SJCRH30 (cell line): Measurements from ENCODE around the gene HS3ST1. TPM values are rescaled to one million over a fixed set of nuclear protein-coding genes. Genes with fewer than 3 reads are reported as not detected.

Experiments
- DNase-seq, 2 experiments: peaks; one replicate each; pipeline ENCODE4 v3.0.0-alpha.2; 2015 to 2020
- H3K27ac ChIP-seq: fragments of 250-450 bp; sonication (Bioruptor Pico); 2 replicates; pipeline ENCODE4 v1.5.1; 2020; ENCODE audit warnings: mild to moderate bottlenecking, moderate library complexity
- H3K27me3 ChIP-seq: fragments of 250-450 bp; sonication (Bioruptor Pico); 2 replicates; pipeline ENCODE4 v1.5.1; 2020; ENCODE audit warnings: mild to moderate bottlenecking, moderate library complexity
- H3K36me3 ChIP-seq: fragments of 250-450 bp; sonication (Bioruptor Pico); 2 replicates; pipeline ENCODE4 v1.5.1; 2020; ENCODE audit warnings: mild to moderate bottlenecking, moderate library complexity
- H3K4me1 ChIP-seq: fragments of 250-450 bp; sonication (Bioruptor Pico); 2 replicates; pipeline ENCODE4 v1.5.1; 2020; ENCODE audit warnings: mild to moderate bottlenecking, moderate library complexity
- H3K4me3 ChIP-seq: fragments of 250-450 bp; sonication (Bioruptor Pico); 2 replicates; pipeline ENCODE4 v1.5.1; 2020; ENCODE audit warnings: mild to moderate bottlenecking, moderate library complexity
- H3K9me3 ChIP-seq: fragments of 250-450 bp; sonication (Bioruptor Pico); replicated peaks from 2 replicates; pipeline ENCODE4 v1.5.1; 2020; ENCODE audit warnings: mild to moderate bottlenecking, moderate library complexity
- total RNA-seq: library from RNA; depleted of rRNA; stranded (reverse); fragments of >200 nt; shearing (Covaris generic); gene quantifications from 2 replicates; pipeline ENCODE4 v1.2.3, GENCODE V29; 2014; rRNA removed

HS3ST1 gene
- not detected in 2 replicates for total RNA-seq

GRCh38 chr4:11428231-11428898 is at the start of gene HS3ST1:
HS3ST1 (minus strand) TSS chr4:11428894; CDS start chr4:11400005, 28,889 bp downstream.
- no peaks in the 10 kb centered on the region; the same call in 1 of the 2 replicates for H3K27me3 ChIP-seq
- no peak within 1 kb of the TSS for H3K27ac ChIP-seq
- no peaks in the 10 kb centered on the region for H3K36me3 ChIP-seq
- DNase-seq = no peak
- H3K4me3 ChIP-seq = no peak within 1 kb of the TSS
- no peaks in the 10 kb centered on the region for H3K9me3 ChIP-seq
- H3K4me1 ChIP-seq = no peaks in the 10 kb centered on the region

- H3K36me3 ChIP-seq = no peaks in the 10 kb centered on the region
- H3K9me3 ChIP-seq = no peaks in the 10 kb centered on the region
- DNase-seq = no peak
- no peak overlapping the region for H3K27ac ChIP-seq
- no peaks in the 10 kb centered on the region for H3K4me1 ChIP-seq
- H3K27me3 ChIP-seq = no peaks in the 10 kb centered on the region
- no peak overlapping the region for H3K4me3 ChIP-seq
Observed at GRCh38 chr4:11475871-11476270, 47.2 kb upstream of the HS3ST1 start.

DNA sequence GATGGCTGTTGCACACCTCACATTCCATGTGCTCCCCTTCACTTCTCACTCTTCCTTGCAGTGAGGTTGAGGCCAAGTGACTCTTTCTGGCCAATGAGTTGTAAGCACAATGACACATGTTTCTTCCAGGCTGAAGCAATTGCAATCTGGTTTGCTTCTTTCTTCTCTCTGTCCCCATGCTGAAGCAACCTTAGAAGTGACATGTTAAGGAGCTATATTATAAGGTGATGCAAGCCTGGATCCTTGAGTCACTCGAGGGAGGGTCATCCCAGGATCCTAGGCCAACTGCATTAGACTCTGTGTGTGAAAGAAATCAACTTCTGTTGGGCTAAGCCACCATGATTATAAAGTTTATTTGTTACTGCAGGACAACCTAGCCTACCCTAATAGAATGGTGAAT is 45.5 kb upstream of the HS3ST1 start:
- DNase-seq = no peak
- Histone ChIP-seq H3K4me1 (no peaks in the 10 kb centered on the region), H3K4me3 (no peak overlapping the region), H3K27ac (no peak overlapping the region), H3K9me3 (no peaks in the 10 kb centered on the region), H3K27me3 (no peaks in the 10 kb centered on the region), H3K36me3 (no peaks in the 10 kb centered on the region)

DNA sequence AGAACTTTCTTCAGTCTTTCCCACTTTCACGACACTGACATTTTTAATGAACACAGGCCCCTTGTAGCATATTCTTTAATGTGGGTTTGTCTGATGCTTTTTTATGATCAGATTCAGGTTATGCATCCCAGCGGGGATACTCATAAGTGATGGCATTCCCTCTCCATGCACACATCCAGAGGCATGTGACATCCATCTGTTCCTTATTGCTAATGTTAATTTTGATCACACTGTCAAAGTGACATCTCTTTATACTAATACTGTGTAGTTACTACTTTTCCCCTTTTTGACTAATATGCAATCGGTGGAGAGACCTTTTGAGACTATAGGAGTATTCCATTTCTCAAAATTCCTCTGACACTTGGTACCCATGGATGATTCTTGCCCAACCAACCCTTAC is 43.8 kb upstream of the HS3ST1 start:
- Histone ChIP-seq H3K27ac (no peak overlapping the region), H3K9me3 (no peaks in the 10 kb centered on the region), H3K4me3 (no peak overlapping the region), H3K4me1 (no peaks in the 10 kb centered on the region), H3K36me3 (no peaks in the 10 kb centered on the region), H3K27me3 (no peaks in the 10 kb centered on the region)
- DNase-seq = no peak

DNA sequence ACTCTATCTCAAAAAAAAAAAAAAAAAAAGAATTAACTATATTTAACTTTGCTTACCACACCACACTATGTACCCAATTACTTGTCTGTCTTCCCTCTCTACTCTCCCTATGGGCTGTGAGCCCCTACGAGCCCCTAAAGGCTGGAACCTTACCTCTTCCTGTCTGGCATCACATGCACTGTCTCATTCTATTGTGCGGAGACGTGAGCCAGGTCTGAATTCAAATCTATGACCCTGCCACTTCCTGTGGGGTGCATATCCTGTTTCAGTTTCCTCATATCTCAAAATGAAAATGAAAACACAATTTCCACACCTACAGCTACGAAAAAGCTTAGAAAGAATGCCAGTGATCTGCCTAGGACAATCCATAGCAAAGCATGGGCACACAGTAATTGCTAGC is 42.9 kb upstream of the HS3ST1 start:
- H3K27ac ChIP-seq = no peak overlapping the region
- no peaks in the 10 kb centered on the region for H3K27me3 ChIP-seq
- H3K4me1 ChIP-seq = no peaks in the 10 kb centered on the region
- no peaks in the 10 kb centered on the region for H3K9me3 ChIP-seq
- no peak for DNase-seq
- no peaks in the 10 kb centered on the region for H3K36me3 ChIP-seq
- H3K4me3 ChIP-seq = no peak overlapping the region

GRCh38 chr4:11471046-11471441 is 42.4 kb upstream of the HS3ST1 start:
- H3K27ac ChIP-seq = no peak overlapping the region
- no peaks in the 10 kb centered on the region for H3K36me3 ChIP-seq
- no peaks in the 10 kb centered on the region for H3K9me3 ChIP-seq
- H3K27me3 ChIP-seq = no peaks in the 10 kb centered on the region
- no peak for DNase-seq
- H3K4me1 ChIP-seq = no peaks in the 10 kb centered on the region
- no peak overlapping the region for H3K4me3 ChIP-seq

GRCh38 chr4:11470438-11471045 is 41.8 kb upstream of the HS3ST1 start:
- Histone ChIP-seq H3K27me3 (no peaks in the 10 kb centered on the region), H3K4me3 (no peak overlapping the region), H3K9me3 (no peaks in the 10 kb centered on the region), H3K4me1 (no peaks in the 10 kb centered on the region), H3K27ac (no peak overlapping the region), H3K36me3 (no peaks in the 10 kb centered on the region)
- no peak for DNase-seq

- Histone ChIP-seq H3K36me3 (no peaks in the 10 kb centered on the region), H3K9me3 (no peaks in the 10 kb centered on the region), H3K4me1 (no peaks in the 10 kb centered on the region), H3K4me3 (no peak overlapping the region), H3K27me3 (no peaks in the 10 kb centered on the region), H3K27ac (no peak overlapping the region)
- DNase-seq = no peak
Observed at GRCh38 chr4:11469650-11470437, 41.1 kb upstream of the HS3ST1 start.

DNA sequence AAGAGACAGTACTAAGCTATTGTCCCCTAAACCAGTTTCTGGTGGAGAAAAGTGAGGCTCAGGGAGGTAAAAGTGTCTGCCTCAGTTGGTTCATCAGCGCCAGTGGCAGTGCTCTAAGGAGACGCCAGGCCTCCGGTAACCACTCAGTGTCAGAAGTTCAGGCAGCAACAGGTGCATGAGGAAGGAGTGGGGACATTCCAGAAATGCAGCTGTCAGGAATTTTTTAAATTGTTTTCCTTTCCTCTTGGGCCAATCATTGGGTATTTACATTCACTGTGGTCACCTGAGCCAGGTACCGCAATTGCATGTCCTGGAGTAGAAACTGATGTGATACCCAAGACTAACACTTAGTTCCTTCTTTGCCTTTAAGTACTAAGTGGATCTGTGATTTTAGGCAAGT is 40.2 kb upstream of the HS3ST1 start:
- Histone ChIP-seq H3K36me3 (no peaks in the 10 kb centered on the region), H3K27me3 (no peaks in the 10 kb centered on the region), H3K27ac (no peak overlapping the region), H3K4me1 (no peaks in the 10 kb centered on the region), H3K9me3 (no peaks in the 10 kb centered on the region), H3K4me3 (no peak overlapping the region)
- DNase-seq = no peak

DNA sequence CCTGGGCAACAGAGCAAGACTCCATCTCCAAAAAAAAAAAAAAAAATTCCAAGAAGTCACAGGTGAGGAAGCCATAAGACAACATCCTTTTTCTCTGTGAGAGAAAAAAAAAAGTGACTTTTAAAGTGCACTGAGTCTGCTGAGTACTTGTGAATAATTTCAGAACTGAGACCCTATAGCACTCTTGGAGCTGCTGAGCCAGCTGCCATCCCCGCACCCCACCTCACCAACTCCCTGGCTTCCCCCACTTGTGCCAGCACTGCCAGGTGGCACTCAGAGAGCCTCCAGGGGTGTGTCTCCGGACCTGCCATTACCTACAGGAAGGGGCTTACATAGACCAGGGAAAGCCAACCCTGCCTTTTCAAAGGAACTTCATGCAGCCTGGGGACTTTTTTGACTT is 39.2 kb upstream of the HS3ST1 start:
- DNase-seq = no peak
- no peaks in the 10 kb centered on the region for H3K36me3 ChIP-seq
- no peaks in the 10 kb centered on the region for H3K27me3 ChIP-seq
- no peak overlapping the region for H3K27ac ChIP-seq
- H3K4me3 ChIP-seq = no peak overlapping the region
- no peaks in the 10 kb centered on the region for H3K4me1 ChIP-seq
- no peaks in the 10 kb centered on the region for H3K9me3 ChIP-seq

GRCh38 chr4:11463707-11464106 is 35.0 kb upstream of the HS3ST1 start:
- no peaks in the 10 kb centered on the region for H3K9me3 ChIP-seq
- H3K36me3 ChIP-seq = no peaks in the 10 kb centered on the region
- H3K4me1 ChIP-seq = no peaks in the 10 kb centered on the region
- no peak overlapping the region for H3K4me3 ChIP-seq
- no peak overlapping the region for H3K27ac ChIP-seq
- no peak for DNase-seq
- no peaks in the 10 kb centered on the region for H3K27me3 ChIP-seq

GRCh38 chr4:11456401-11456800 is 27.7 kb upstream of the HS3ST1 start:
- no peaks in the 10 kb centered on the region for H3K4me1 ChIP-seq
- DNase-seq = no peak
- H3K36me3 ChIP-seq = no peaks in the 10 kb centered on the region
- no peak overlapping the region for H3K27ac ChIP-seq
- H3K27me3 ChIP-seq = no peaks in the 10 kb centered on the region
- no peak overlapping the region for H3K4me3 ChIP-seq
- no peaks in the 10 kb centered on the region for H3K9me3 ChIP-seq

DNA sequence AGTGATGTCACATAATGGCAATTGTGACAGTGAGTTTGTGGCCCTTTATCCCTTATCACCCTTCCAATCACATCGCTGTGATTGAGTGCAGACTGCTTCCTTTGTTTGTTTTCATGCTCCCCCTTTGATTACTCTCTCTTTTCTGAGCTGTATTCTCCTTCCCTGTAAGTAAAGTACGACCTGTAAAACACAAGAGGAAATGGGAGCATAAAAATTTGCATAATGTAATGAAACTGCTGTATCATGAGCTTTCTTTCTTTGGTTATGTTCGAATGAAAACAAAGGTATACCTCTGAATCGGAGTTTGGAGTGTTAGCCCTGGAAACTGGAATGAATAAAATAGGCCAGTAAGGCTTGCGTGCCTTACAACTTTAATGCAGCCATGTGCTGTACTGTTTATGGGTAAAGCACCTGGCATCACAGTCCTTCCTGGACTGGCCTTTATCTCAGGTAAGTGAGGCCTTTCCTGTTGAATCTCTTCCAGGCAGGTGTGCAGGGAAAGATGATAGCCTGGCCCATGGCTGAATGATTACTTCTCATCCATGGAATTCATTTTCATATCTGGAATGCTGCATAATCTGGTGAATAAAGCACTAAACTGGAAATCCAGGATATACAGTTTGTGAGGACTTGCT is 26.6 kb upstream of the HS3ST1 start:
- Histone ChIP-seq H3K9me3 (no peaks in the 10 kb centered on the region), H3K36me3 (no peaks in the 10 kb centered on the region), H3K27me3 (no peaks in the 10 kb centered on the region), H3K27ac (no peak overlapping the region), H3K4me3 (no peak overlapping the region), H3K4me1 (no peaks in the 10 kb centered on the region)
- DNase-seq = no peak

- no peak for DNase-seq
- H3K4me1 ChIP-seq = no peaks in the 10 kb centered on the region
- no peaks in the 10 kb centered on the region for H3K36me3 ChIP-seq
- H3K27ac ChIP-seq = no peak overlapping the region
- no peak overlapping the region for H3K4me3 ChIP-seq
- H3K27me3 ChIP-seq = no peaks in the 10 kb centered on the region
- H3K9me3 ChIP-seq = no peaks in the 10 kb centered on the region
Observed at GRCh38 chr4:11451716-11452115, 23.0 kb upstream of the HS3ST1 start.

DNA sequence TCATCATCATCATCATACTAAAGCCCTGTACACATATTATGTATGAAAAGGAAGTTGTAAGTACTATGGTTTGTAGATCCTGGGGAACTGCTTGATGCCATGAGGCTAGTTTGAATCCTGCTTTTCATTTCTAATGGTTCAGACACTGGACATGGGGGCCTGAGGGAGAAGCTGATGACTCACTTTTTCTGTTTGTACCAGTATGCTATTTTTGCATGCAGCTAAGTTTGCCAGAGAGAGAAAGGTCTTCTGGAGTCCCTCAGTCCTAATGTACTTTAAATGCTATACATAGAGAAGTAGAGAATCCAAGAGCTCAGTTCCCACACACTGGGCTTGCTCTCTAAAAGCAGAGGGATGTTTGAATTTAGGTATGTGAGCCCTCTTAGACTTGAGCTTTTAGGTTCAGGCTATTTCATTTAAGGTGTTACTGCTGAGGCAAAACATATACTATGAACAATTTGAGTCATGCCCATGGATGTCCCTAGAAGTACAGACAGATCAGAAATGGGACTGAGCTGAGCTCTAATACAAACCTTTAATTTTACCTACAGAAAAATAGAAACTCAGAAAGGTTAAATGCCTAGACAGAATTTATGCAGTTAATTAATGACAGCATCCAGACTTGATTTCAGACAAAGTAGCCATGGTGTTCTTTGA is 17.6 kb upstream of the HS3ST1 start:
- no peak for DNase-seq
- no peak overlapping the region for H3K27ac ChIP-seq
- H3K27me3 ChIP-seq = no peaks in the 10 kb centered on the region
- H3K4me3 ChIP-seq = no peak overlapping the region
- H3K4me1 ChIP-seq = no peaks in the 10 kb centered on the region
- H3K9me3 ChIP-seq = no peaks in the 10 kb centered on the region
- H3K36me3 ChIP-seq = no peaks in the 10 kb centered on the region
